Right lobe of liver (tissue), 6 donors: ENCODE data around the gene TAX1BP3. TPM values are rescaled to one million over a fixed set of nuclear protein-coding genes. Genes with fewer than 3 reads are reported as not detected.
A peak's percentile ranks its signal among the peaks of the same experiment; 100 is the strongest.

Experiments
- ATAC-seq, 4 donors: fragments of 200-7000 bp; cut with Tn5 transposase; one replicate each; pipeline ENCODE4 v1.9.1; 2020; ENCODE audit warnings: mild to moderate bottlenecking in 4 of 4, moderate library complexity in 4 of 4
- DNase-seq, 3 donors: peaks; one replicate each; pipeline ENCODE4 v3.0.0-alpha.2; 2020
- H3K27ac ChIP-seq, 3 donors: fragments of 200-600 bp; one replicate each; pipeline ENCODE4 v1.8.0; 2022
- H3K27me3 ChIP-seq, 2 donors: fragments of 200-600 bp; one replicate each; pipeline ENCODE4 v1.8.0; 2022
- H3K36me3 ChIP-seq, 4 donors: fragments of 200-600 bp; sonication (generic) in 1 of 4; one replicate each; pipeline versions ENCODE4 v1.5.1 to v1.8.0; 2017 to 2022; ENCODE audit warnings: control low read depth in 1 of 4
- H3K4me1 ChIP-seq, 4 donors: fragments of 200-600 bp; sonication (generic) in 1 of 4; one replicate each; pipeline versions ENCODE4 v1.5.1 to v1.8.0; 2017 to 2022; ENCODE audit warnings: control low read depth in 1 of 4
- H3K4me3 ChIP-seq, 3 donors: fragments of 200-600 bp; one replicate each; pipeline ENCODE4 v1.8.0; 2022
- H3K9me3 ChIP-seq, 4 donors: fragments of 200-600 bp; sonication (generic) in 1 of 4; one replicate each; pipeline versions ENCODE4 v1.5.1 to v1.8.0; 2017 to 2022; ENCODE audit warnings: control low read depth in 1 of 4
- CTCF ChIP-seq, 4 donors: fragments of 200-600 bp in 3 of 4; fragments of 450-650 bp in 1 of 4; IDR thresholded peaks; one replicate each; pipeline versions ENCODE4 v1.5.1 to v1.8.0; 2016 to 2022; ENCODE audit warnings: antibody characterized with exemption in 4 of 4, mild to moderate bottlenecking in 2 of 4
- POLR2A ChIP-seq: fragments of 450-650 bp; IDR thresholded peaks from one replicate; pipeline ENCODE4 v1.6.1; 2017; ENCODE audit warnings: antibody characterized with exemption, mild to moderate bottlenecking
- WGBS: methylation state at CpG from one replicate; pipeline ENCODE4 v1.1.6; 2018; ENCODE audit warnings: low coverage, low lambda C conversion rate; ENCODE audit not compliant: insufficient coverage; ENCODE audit errors: missing lambda C conversion rate; 5-methylcytosine and 5-hydroxymethylcytosine counted together
- intact Hi-C, 2 donors: fragments of 100-400 bp; cut with DNase I; formaldehyde crosslinking; loops; one replicate each; pipeline versions ENCODE4 v1.11.2 to v1.14.1; 2022
- total RNA-seq, 6 experiments: library from RNA; depleted of rRNA in 2 of 6; stranded (reverse); fragments of >200 nt in 2 of 6; fragmentation: NEBNext Ultra II Directional in 3 of 6; extraction: Animal tissue kit (Norgen Biotek cat#: 25700) in 3 of 6; gene quantifications; one replicate each; pipeline versions ENCODE4 v1.1.0 to v1.2.4, GENCODE V29; 2016 to 2023
- donor health status: DM: no; HTN: yes; CAD: no.
- donor health status: DM: no; HTN: no; CAD: no.
- donor health status: DM: no; HTN: no; CAD: no.
- donor health status: DM: no; HTN: yes; CAD: no.
- donor health status: DM: no; HTN: yes; CAD: no.

TAX1BP3 gene
- total RNA-seq, 6 experiments from 2014 or later, result 8.1 to 60.9 (median 34.7) TPM

GRCh38 chr17:3635474-3636153 is 32.8 kb downstream of the TAX1BP3 start:
- Histone ChIP-seq H3K27ac (peak overlapping the region; percentile 97 to 99 (median 98)), H3K36me3 (peaks cover 0 to 6% (median 0%) of the 10 kb centered on the region in 4 donors), H3K9me3 (no peaks in the 10 kb centered on the region), H3K4me1 (peaks cover 0 to 17% (median 3%) of the 10 kb centered on the region in 4 donors), H3K27me3 (no peaks in the 10 kb centered on the region), H3K4me3 (peak overlapping the region; percentile 85 to 100 (median 98))
- 14% methylated on average over 15 of the region's 38 CpGs for WGBS
- TF ChIP-seq POLR2A, result no peak
- no peak for TF ChIP-seq CTCF (IDR thresholded peaks at IDR 0.05)
- intact Hi-C loops, result no loop called here
- DNase-seq, result peak; percentile 63 to 89 (median 81)
- ATAC-seq, result peak; percentile 31 to 58 (median 54)

DNA sequence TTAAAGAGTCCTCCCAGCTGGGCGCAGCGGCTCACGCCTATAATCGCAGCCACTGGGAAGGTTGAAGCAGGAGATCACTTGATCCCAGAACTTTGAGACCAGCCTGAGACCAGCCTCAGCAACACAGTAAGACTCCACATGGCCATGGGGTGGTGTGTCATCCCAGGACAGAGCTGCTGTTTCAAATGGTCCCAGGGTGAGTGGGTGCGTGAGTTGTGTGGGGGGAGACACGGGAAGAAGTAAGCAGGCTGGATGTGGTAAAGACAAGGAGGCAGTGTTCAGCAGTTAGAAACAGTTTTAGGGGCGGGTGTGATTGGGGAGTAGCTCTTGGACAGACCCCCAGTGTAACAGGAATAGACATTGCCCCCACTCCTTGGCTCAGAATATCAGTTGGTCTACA is 36.1 kb downstream of the TAX1BP3 start:
- 95% methylated on average over 3 of the region's 7 CpGs for WGBS

GRCh38 chr17:3630781-3631180 is 37.6 kb downstream of the TAX1BP3 start:
- peaks cover 0 to 50% (median 16%) of the 10 kb centered on the region in 4 donors for H3K36me3 ChIP-seq
- H3K9me3 ChIP-seq, result no peaks in the 10 kb centered on the region
- H3K27ac ChIP-seq, result no peak overlapping the region
- DNase-seq, result no peak
- TF ChIP-seq POLR2A (no peak), CTCF (IDR thresholded peaks at IDR 0.05) (no peak)
- WGBS, result 83% methylated on average over 10 of the region's 10 CpGs
- H3K27me3 ChIP-seq, result no peaks in the 10 kb centered on the region
- no peak overlapping the region for H3K4me3 ChIP-seq
- peaks cover 0 to 6% (median 3%) of the 10 kb centered on the region in 4 donors for H3K4me1 ChIP-seq
- intact Hi-C loops, result no loop called here
- no peak for ATAC-seq

More for the DNA sequence above, 36.1 kb downstream of the TAX1BP3 start:
- H3K36me3 ChIP-seq, result peaks cover 0 to 37% (median 11%) of the 10 kb centered on the region in 4 donors
- no peak for DNase-seq
- no peak overlapping the region for H3K27ac ChIP-seq
- H3K4me3 ChIP-seq, result no peak overlapping the region
- H3K27me3 ChIP-seq, result no peaks in the 10 kb centered on the region
- intact Hi-C loops, result no loop called here
- TF ChIP-seq POLR2A (no peak), CTCF (IDR thresholded peaks at IDR 0.05) (no peak)
- H3K9me3 ChIP-seq, result no peaks in the 10 kb centered on the region
- no peak for ATAC-seq
- peaks cover 0 to 10% (median 3%) of the 10 kb centered on the region in 4 donors for H3K4me1 ChIP-seq

DNA sequence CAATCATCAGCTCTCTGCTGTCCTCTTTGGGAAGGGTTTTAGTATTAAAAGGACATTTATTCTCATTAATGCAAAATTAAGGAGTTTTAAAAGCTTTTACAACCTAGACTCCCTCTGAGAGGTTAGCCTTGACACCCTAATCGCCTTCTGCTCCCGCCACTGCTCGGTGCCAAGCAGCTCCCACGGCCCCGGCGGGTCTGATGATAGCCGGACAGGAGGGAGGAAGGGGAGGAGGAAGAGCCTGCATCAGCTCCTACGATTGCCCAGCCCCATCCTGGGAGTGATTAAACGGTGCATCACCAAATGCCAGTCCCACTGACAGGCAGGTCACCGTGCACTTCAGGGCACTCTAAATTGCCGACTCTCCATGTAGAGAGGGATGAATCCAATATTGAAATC is 40.6 kb downstream of the TAX1BP3 start:
- no CpG with 5 or more reads among the region's 11 CpGs for WGBS
- ATAC-seq (no peak), DNase-seq (no peak)
- H3K9me3 ChIP-seq, result no peaks in the 10 kb centered on the region
- H3K27ac ChIP-seq, result no peak overlapping the region
- H3K36me3 ChIP-seq, result peaks cover 8 to 78% (median 30%) of the 10 kb centered on the region in 4 donors
- no peak for TF ChIP-seq POLR2A
- no peak for TF ChIP-seq CTCF (IDR thresholded peaks at IDR 0.05)
- H3K4me1 ChIP-seq, result no peaks in the 10 kb centered on the region
- H3K27me3 ChIP-seq, result no peaks in the 10 kb centered on the region
- no peak overlapping the region for H3K4me3 ChIP-seq
- intact Hi-C loops, result no loop called here
